Lower leg skin (tissue), 4 donors: ENCODE results near the gene FOXP1. TPM values are rescaled to one million over a fixed set of nuclear protein-coding genes. Genes with fewer than 3 reads are reported as not detected.

Source experiments
- DNase-seq, 2 donors: peaks; one replicate each; pipeline ENCODE4 v3.0.0-alpha.2; 2019; ENCODE audit warnings: low spot score in 2 of 2
- H3K4me3 ChIP-seq: fragments of 200-600 bp; sonication (generic); 2 replicates; pipeline ENCODE4 v1.5.1; 2017; ENCODE audit warnings: mild to moderate bottlenecking, low read depth; ENCODE audit not compliant: poor library complexity, severe bottlenecking
- POLR2A ChIP-seq, 2 donors: fragments of 450-650 bp; IDR thresholded peaks; one replicate each; pipeline ENCODE4 v1.6.1; 2016 to 2017; ENCODE audit warnings: antibody characterized with exemption in 2 of 2, mild to moderate bottlenecking in 1 of 2, moderate library complexity in 1 of 2
- WGBS, 2 donors: methylation state at CpG; one replicate each; pipeline ENCODE4 v1.1.5; 2018; 5-methylcytosine and 5-hydroxymethylcytosine counted together
- intact Hi-C: fragments of 100-400 bp; cut with DNase I; formaldehyde crosslinking; loops from one replicate; pipeline ENCODE4 v1.15.0; 2023; ENCODE audit warnings: low total_unique reads
- total RNA-seq, 4 donors: library from RNA; depleted of rRNA; stranded (reverse); fragments of >200 nt; gene quantifications; one replicate each; pipeline ENCODE4 v1.1.0, GENCODE V29; 2016
- TF ChIP-seq, protein P1 (sequence below), 3 donors: fragments of 450-650 bp; IDR thresholded peaks; one replicate each; pipeline ENCODE4 v1.5.1; 2016; ENCODE audit warnings: antibody characterized with exemption in 3 of 3, mild to moderate bottlenecking in 3 of 3, moderate library complexity in 2 of 3

FOXP1 gene
- total RNA-seq, 4 donors from 2014 or later: 46.6 to 66.6 (median 55.2) TPM

DNA sequence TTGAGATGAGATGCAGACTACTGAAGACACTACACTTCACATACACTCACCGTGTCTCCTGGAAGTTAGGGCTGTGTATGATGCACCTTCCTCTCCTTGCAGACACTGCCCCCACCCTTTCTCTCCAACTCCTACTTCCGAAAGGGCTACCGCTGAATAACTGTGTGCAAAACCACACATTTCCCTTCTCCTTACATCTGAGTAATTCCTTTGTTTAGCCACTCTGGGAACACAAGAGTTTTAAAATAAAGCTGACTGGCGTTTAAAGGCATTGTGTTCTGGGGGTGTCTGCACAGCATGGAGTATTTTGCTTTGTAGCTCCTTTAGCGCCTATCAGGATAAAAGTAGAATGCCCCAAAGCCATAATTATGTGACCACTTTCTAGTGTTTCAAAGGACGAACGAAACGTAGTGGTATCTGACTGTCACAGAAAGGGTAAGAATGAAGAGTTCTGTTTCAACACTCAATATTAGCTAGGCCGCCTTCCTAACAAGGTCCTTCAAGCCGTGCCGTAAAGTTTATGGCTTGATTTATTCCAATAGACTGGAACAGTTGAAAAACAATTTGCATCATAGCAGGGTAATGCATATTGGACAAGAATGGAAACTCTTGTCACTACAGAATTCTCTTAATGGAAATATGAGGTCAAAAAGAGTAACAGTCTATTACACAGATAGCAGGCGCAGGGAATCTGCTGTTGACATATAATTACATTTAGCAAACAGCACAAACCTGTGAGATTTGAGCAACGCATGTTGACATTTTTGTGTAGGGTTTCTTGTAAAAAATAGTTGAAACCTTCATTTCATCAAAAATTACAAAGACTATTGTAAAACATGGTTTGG lies 619.9 kb downstream of the FOXP1 start:
- WGBS, 2 donors: 92 to 93% methylated on average over 13 of the region's 13 CpGs
- no peak for DNase-seq
- no peak overlapping the region for H3K4me3 ChIP-seq
- TF ChIP-seq, protein P1, sequence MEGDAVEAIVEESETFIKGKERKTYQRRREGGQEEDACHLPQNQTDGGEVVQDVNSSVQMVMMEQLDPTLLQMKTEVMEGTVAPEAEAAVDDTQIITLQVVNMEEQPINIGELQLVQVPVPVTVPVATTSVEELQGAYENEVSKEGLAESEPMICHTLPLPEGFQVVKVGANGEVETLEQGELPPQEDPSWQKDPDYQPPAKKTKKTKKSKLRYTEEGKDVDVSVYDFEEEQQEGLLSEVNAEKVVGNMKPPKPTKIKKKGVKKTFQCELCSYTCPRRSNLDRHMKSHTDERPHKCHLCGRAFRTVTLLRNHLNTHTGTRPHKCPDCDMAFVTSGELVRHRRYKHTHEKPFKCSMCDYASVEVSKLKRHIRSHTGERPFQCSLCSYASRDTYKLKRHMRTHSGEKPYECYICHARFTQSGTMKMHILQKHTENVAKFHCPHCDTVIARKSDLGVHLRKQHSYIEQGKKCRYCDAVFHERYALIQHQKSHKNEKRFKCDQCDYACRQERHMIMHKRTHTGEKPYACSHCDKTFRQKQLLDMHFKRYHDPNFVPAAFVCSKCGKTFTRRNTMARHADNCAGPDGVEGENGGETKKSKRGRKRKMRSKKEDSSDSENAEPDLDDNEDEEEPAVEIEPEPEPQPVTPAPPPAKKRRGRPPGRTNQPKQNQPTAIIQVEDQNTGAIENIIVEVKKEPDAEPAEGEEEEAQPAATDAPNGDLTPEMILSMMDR (IDR thresholded peaks at IDR 0.05): no peak
- no peak for TF ChIP-seq POLR2A (IDR thresholded peaks at IDR 0.05)
- intact Hi-C loops: no loop called here

DNA sequence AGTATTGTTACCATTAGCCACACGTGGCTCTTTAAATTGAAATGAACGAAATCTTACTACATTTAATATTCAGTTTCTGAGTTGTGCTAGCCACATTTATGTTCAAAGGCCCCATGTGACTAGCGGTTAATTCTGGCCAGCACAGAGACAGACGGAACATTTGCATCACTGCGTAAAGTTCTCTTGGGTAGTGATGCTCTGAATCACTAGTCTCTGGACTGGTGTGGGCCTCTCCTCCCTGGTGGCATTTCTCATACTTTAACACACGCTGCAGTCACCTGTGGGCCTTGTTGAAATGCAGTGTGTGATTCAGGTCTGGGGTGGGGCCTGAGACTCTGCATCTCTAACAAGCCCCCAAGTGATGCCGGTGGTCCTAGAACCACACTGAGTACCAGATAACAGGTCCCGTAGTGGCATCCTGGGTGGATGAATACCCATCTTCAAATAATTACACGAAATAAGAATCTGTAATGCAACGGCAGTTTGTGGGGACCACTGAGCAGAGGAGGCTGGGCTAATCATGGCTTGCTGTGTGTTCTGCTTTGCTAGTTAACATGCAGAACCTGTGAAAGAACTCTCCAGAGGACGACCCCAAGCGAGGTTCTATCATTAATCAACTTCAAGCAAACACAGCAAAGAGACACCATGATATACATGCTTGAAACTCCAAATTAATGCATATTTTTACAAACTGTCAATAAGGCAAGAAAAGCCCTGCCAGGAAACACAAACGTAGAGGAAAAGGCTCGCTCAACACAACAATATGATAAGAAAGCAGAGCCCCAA lies 623.8 kb downstream of the FOXP1 start:
- no peak overlapping the region for H3K4me3 ChIP-seq
- no peak for DNase-seq
- no peak for TF ChIP-seq POLR2A (IDR thresholded peaks at IDR 0.05)
- TF ChIP-seq, protein P1 (IDR thresholded peaks at IDR 0.05): no peak
- intact Hi-C loops: no loop called here
- WGBS, 2 donors: 95% methylated on average over 13 to 14 of the region's 14 CpGs

DNA sequence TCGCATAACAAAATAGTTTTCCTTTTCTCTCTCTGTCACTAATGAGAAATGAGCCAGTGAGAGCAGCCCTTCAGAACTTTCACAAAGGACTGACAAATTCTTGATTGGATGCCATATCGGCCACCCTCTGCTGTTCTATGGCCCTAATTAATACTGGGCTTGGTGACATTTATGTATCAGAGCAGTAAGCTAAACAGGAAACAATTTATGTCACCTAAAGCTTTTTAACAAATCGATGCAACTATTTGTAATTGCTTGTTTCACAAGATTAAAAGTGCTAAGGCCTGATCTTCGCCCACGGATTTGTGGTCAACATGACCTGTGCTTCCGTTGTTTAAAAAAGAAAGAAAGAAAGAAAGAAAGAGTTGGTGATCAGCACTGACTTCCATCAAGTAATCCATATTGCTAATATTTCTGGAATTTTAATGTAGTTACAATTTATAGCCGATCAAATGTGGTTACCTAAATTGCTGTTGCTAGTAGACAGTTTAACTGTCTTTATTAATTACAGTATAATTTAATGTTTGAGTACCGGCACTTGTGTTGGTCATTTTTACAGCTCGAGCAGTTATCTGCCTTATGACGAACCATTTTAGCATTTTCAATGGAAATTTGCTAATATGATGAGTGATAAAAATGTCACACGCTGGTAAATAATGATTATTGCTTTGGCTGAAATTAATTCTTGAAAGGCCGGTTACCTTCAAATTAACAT lies 631.3 kb downstream of the FOXP1 start:
- no peak for DNase-seq
- intact Hi-C loops: no loop called here
- TF ChIP-seq, protein P1 (IDR thresholded peaks at IDR 0.05): no peak
- TF ChIP-seq POLR2A (IDR thresholded peaks at IDR 0.05): no peak
- 84 to 86% methylated on average over 12 of the region's 12 CpGs for WGBS, 2 donors
- H3K4me3 ChIP-seq: no peak overlapping the region

DNA sequence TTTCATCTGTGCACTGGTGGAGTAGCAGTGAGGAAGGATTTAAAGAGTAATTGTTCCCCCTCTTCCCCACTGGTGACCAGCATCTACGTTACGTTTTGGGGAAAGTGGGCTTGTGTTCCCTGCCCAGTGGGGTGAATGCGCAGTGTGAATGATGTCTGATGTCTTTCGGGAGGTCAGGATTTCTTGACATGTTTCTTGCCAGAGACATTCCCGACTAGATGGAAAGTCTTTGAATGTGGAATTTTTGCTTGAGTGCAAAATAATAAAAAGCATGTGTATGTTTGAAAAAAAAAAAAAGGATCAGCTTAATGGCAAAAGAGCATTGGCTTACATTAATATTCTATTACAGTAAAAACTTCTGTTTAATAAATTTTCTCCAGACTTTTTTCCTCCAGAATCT lies 632.2 kb downstream of the FOXP1 start:
- 46 to 68% methylated on average over 5 of the region's 5 CpGs for WGBS, 2 donors
- intact Hi-C loops: no loop called here
- no peak for DNase-seq
- TF ChIP-seq POLR2A (IDR thresholded peaks at IDR 0.05): no peak
- TF ChIP-seq, protein P1 (IDR thresholded peaks at IDR 0.05): no peak
- H3K4me3 ChIP-seq: no peak overlapping the region

DNA sequence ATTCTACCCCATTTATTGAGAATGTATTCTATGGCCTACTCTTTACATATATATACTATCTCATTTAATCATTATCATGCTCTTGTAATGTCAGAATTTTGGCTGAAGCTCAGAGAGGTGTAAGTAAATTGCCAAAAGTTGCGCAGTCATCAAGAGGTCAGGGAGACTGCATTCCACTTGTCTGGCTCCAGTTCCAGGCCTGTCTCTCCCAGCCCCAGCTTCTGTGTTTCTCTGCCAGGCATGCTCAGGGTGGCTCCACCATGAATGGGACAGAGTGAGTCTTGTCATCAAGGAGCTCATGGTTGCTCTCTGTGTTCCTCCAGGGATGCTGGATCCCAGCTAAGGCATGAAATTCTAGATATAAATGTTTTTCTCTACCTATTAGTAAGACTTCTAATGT lies 635.9 kb downstream of the FOXP1 start:
- H3K4me3 ChIP-seq: no peak overlapping the region
- no peak for DNase-seq
- WGBS, 2 donors: 50 to 59% methylated on average over 1 of the region's 1 CpG
- intact Hi-C loops: no loop called here
- TF ChIP-seq, protein P1 (IDR thresholded peaks at IDR 0.05): no peak
- TF ChIP-seq POLR2A (IDR thresholded peaks at IDR 0.05): no peak
